Activated gamma-delta T cell treated with anti-CD3 and anti-CD28 coated beads, Interleukin-2, amount 50 U/mL, for 16 hours (primary cell): Measurements from ENCODE around the gene EXD2.
"Not testable (repeated sequence)": the region's sequence is repeated elsewhere in the genome, so short reads cannot be mapped to it uniquely, and the experiment has no call there.

Experiments
- DNase-seq: peaks from one replicate; pipeline ENCODE4 v3.0.0-alpha.2; 2020; ENCODE audit warnings: low read depth

The EXD2 gene

GRCh38 chr14:69204753-69205152 lies 13.5 kb downstream of the EXD2 start:
- no peak for DNase-seq

DNA sequence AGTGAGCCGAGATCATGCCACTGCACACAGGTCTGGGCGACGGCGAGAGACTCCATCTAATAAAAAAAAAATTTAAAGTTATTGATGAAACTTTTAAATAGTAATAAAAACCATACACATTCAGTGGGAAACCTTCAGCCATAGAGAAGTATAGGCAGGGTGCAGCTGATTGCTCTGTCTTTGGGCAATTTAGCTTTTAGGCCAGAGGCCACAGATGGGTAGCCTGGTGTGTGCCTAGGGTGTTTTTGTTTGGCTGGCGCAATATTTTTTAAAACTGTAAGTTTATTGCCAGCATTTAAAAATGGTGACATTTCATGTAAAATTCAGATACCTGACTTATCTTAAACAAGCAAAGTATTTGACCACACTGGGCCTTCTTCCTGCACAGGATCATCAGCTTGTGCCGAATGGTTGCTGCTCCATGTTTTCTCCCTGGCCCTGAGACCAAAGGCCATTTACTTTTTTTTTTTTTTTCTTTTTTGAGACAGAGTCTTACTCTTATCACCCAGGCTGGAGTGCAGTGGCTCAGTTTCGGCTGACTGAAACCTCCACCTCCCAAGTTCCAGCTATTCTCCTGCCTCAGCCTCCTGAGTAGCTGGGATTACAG lies 16.2 kb downstream of the EXD2 start:
- DNase-seq: no peak

DNA sequence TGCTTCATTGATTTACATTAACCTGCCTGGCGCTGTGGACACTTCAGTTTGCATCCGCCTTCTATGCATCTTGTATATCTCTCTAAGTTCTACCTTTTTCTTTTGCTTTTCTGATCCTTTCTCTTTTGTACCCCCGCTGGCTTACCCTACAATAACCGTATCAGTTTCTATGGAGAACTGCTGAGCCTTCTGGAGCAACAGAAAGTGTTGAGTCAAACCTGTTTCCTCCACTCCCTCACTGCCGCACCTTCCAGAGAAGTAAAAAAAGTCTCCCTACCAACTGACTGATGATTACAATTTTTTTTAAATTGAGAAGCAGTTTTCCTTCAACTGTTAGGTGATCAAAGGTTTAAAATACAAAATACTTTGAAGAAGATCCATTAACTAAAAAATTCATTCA lies 17.4 kb downstream of the EXD2 start:
- no peak for DNase-seq

DNA sequence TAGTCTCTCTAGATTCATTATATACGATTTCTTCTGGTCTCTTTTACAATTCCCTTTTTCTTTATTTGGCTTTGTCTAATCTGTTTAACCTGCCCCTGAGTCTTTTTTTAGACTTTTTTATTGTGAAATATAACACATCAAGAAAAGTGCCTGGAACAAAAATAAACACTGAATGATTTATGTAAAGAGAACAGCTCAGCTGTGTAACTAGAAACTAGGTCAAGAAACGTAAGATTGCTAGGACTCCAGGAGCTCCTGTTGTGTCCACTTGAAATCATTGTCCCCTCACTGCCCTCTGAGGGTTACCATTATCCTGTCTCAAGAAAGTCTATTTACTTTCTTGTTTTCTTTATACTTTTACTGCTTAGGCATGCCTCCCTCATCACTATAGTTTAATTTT lies 23.1 kb downstream of the EXD2 start:
- DNase-seq: no peak

DNA sequence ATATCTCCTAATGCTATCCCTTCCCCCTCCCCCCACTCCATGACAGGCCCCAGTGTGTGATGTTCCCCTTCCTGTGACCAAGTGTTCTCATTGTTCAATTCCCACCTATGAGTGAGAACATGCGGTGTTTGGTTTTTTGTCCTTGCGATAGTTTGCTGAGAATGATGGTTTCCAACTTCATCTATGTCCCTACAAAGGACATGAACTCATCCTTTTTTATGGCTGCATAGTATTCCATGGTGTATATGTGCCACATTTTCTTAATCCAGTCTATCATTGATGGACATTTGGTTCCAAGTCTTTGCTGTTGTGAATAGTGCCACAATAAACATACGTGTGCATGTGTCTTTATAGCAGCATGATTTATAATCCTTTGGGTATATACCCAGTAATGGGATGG lies 26.4 kb downstream of the EXD2 start:
- not testable (repeated sequence) for DNase-seq

- no peak for DNase-seq
Observed at GRCh38 chr14:69224946-69225345, 33.6 kb downstream of the EXD2 start.

DNA sequence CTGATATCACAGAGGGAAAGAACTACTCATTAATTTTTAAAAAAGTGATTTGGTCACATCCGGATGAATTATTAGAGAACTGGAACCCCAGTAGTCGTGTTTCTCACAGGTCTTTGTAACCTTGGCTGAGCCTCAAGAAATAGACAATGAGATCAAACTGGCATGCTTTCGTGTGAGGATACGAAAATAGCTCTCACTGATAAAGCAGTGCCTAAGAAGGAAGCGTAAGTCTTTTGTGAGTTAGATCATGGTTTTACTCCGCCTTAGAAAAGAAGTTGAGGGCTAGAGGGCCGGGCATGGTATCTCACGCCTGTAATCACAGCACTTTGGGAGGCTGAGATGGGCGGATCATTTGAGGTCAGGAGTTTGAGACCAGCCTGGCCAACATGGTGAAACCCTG lies 34.9 kb downstream of the EXD2 start:
- DNase-seq: no peak

DNA sequence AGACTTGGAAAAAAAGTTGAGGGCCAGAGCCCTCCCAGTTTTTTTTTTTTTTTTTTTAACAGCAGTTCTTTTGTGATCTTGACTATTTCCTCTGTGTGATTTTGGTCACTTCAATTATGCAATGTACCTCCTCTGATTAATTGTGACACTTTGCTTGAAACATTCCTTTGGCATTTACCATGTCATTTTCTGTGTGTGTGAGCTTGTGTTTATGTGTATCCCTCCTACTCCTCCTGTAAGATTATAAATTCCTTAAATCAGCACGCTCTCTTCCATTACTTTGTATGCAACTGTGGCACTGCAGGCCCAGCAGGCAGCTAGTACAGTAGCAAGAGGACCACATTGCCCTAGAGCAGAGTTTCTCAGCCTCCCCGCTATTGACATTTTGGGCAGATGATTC lies 35.4 kb downstream of the EXD2 start:
- DNase-seq: no peak

- no peak for DNase-seq
Observed at GRCh38 chr14:69231486-69231885, 40.2 kb downstream of the EXD2 start.

DNA sequence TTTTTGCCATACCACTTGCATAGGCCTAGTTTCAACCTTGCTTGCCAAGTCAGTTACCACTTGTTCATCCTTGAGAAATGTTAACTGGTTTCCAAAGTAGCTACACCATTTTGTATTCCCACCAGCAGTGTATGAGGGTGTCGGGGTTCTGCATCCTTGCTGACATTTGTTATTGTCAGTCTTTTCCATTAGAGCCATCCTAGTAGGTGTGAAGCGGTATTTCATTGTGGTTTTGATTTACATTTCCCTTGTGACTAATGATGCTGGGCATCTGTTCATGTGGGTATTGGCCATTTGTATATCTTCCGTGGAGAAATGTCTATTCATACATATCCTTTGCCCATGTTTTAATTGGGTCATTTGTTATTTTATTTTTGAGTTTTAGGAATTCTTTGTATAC lies 41.1 kb downstream of the EXD2 start:
- no peak for DNase-seq

GRCh38 chr14:69234106-69234505 lies 42.8 kb downstream of the EXD2 start:
- DNase-seq: no peak

DNA sequence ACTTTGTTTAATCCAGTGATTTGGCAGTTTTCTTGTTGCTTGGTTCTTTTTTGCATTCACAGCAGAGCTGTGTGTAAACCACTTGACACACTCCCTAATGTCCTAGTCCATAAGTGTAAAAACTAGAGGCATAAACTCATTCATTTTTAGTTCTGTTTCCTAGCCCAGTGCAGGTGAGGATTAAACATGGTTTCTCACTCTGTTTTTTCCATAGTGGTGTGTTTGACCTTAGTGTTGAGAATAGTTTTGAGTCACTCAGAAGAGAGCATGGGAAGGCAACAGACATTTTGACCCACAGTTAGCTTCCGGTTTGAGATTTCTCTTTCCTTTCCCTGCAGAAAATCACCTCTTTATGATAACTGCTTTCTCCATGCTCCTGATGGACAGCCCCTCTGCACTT lies 44.4 kb downstream of the EXD2 start:
- no peak for DNase-seq

DNA sequence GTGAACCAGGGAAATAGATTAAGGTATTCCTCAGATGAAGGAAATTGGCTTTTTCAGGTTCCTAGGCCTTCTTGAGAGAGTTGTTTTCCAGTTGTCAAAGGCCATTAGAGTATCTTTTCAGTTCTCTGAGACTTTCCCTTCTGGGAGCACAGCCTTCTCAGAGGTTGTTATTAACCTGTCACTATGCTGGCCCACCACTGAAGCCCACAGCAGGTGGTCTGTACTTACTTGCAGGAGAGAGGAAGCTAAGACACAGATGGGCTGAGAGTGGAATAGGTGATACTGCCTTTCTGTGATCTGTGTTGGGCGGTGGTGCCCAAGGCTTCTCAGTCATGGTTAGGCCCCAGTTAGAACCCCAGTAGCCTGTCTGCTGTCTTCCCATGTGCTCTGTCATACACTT lies 45.8 kb downstream of the EXD2 start:
- DNase-seq: no peak

GRCh38 chr14:69237584-69237983 lies 46.3 kb downstream of the EXD2 start:
- DNase-seq: no peak

- DNase-seq: no peak
Observed at GRCh38 chr14:69238883-69239282, 47.6 kb downstream of the EXD2 start.

GRCh38 chr14:69240527-69241173 lies 49.4 kb downstream of the EXD2 start:
- no peak for DNase-seq

DNA sequence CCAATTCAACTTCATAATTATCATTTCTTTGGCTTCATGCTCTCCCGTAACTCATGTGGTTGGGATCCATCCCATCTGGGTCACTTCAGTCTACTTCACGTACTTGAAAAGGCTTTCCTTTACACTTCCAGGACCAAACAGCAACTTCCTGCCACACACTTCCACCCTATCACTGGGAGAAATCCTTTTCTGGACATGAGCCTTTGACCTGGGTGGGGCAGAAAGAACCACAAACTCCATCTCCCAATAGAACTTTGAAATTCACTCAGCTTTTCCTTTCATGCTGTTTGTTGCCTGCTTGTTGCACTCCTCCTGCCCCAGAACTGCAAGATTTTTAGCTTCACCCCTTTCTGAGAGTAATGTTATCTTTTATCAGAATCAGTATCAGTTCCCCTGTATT lies 50.3 kb downstream of the EXD2 start:
- no peak for DNase-seq

- DNase-seq: peak; percentile 14
Observed at GRCh38 chr14:69242311-69243224, 51.3 kb downstream of the EXD2 start.

DNA sequence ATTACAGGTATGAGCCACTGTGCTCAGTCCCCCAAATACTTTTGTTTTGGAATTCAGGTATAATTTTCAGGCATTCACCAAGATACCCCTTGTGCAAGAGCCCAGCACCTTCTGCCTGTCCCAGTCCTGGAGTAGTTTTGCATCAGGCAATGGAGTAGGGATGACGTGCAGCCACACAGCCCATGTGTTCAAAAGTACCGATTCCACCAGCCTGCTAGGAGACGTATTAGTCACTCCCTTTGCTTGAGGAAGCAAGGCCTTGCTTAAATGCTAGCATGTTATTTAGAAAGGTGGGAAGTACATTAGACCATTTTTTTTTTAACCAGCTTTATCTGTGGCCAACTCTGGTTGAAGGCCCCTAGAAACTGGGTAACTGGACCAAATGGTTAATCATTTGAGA lies 53.6 kb downstream of the EXD2 start:
- DNase-seq: no peak

- DNase-seq: no peak
Observed at GRCh38 chr14:69246331-69246730, 55.0 kb downstream of the EXD2 start.

DNA sequence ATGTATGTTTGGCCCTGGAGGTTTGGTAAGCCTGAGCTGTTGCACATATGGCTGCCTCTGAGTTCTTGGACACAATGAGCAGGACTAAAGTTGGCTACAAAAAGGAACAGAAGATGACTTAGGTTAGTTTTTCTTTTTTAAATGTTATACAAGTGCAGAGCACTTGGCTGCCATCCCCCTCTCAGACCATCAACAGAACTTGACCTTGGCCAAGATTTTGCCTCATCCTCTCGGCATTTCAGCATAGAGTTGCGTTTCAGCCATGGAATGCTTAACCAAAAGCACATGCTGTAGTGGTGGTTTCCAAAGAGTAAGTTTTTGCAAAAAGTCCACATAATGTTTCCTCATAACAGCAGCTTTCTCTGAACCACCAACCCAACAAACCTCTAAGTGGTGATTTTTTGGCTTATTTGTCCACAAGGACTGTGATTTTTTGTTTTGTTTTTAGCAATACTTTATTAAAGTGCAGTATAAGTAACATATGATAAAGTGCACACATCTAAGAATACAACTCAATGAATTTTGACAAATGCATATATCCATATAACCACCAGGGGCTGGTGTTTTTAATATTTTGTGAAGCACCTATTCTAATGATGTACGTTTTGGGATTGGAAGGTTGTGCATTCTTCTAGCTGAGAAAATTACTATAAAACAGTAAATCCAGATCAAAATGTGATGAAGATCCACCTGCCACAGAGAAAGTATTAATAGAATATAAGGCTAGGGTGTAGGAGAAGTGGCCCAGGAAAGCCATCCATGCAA lies 56.6 kb downstream of the EXD2 start:
- DNase-seq: no peak

DNA sequence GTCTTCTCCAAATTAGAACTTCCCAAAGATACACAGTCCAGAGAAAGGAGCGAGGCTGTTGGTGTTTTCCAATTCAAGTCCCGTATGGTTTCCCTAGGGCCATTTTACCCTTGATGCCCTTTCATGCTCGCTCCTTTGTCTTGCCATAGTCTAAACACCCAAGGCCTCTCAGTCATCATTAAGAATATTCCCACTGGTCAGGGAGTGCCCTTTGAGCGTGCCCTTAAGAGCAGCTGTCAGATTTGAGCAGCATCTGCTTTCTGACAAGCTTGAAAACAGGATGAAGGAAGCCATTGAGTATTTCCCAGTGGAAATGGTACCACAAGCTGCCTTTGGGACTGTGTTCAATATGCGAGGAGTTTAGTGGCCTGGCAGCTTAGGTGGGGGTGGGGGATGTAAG lies 58.3 kb downstream of the EXD2 start:
- no peak for DNase-seq
